HL-60 (cell line): ENCODE results near the gene B4GALT6.

Experiments
- DNase-seq, 2 experiments: peaks; one replicate each; pipeline ENCODE4 v3.0.0-alpha.2; 2010 to 2020; ENCODE audit warnings: low read depth in 1 of 2, low spot score in 1 of 2
- H3K27ac ChIP-seq: fragments of 250-450 bp; sonication (Bioruptor Pico); replicated peaks from 2 replicates; pipeline ENCODE4 v1.5.1; 2020; ENCODE audit warnings: mild to moderate bottlenecking, moderate library complexity
- H3K27me3 ChIP-seq: fragments of 250-450 bp; sonication (Bioruptor Pico); 2 replicates; pipeline ENCODE4 v1.5.1; 2021; ENCODE audit warnings: mild to moderate bottlenecking, moderate library complexity; ENCODE audit not compliant: insufficient read depth, poor library complexity, severe bottlenecking
- H3K4me3 ChIP-seq: replicated peaks from 2 replicates; pipeline ENCODE4 v1.5.1; 2011; ENCODE audit warnings: mild to moderate bottlenecking, control low read depth, low read length; ENCODE audit not compliant: insufficient read depth
- CTCF ChIP-seq: IDR thresholded peaks from one replicate; pipeline ENCODE4 v1.5.1; 2011; ENCODE audit warnings: low read length, control low read depth, inconsistent platforms; ENCODE audit not compliant: insufficient read depth
- GABPA ChIP-seq: IDR thresholded peaks from 2 replicates; pipeline ENCODE4 v1.6.1; 2012; ENCODE audit warnings: low read depth
- POLR2AphosphoS5 ChIP-seq: IDR thresholded peaks from 2 replicates; pipeline ENCODE4 v1.6.1; 2012; ENCODE audit warnings: low read depth
- REST ChIP-seq: IDR thresholded peaks from 2 replicates; pipeline ENCODE4 v1.6.1; 2012; ENCODE audit warnings: low read depth; ENCODE audit not compliant: insufficient replicate concordance
- SPI1 ChIP-seq: IDR thresholded peaks from 2 replicates; pipeline ENCODE4 v1.6.1; 2012; ENCODE audit warnings: low read depth, mild to moderate bottlenecking, borderline replicate concordance

B4GALT6 gene

GRCh38 chr18:31598021-31598805 lies 86.2 kb downstream of the B4GALT6 start:
- H3K27me3 ChIP-seq = no peaks in the 10 kb centered on the region
- DNase-seq = no peak
- no peak for TF ChIP-seq GABPA
- H3K4me3 ChIP-seq = no peak overlapping the region
- no peak overlapping the region for H3K27ac ChIP-seq

- peaks cover 3% of the 10 kb centered on the region for H3K27me3 ChIP-seq
- no peak for DNase-seq
- H3K27ac ChIP-seq = no peak overlapping the region
- no peak overlapping the region for H3K4me3 ChIP-seq
- TF ChIP-seq POLR2AphosphoS5 (no peak), GABPA (no peak), CTCF (no peak), REST (no peak), SPI1 (no peak)
Measured at GRCh38 chr18:31596081-31596872, 88.1 kb downstream of the B4GALT6 start.

GRCh38 chr18:31595121-31595771 lies 89.1 kb downstream of the B4GALT6 start:
- no peak for DNase-seq
- Histone ChIP-seq H3K27me3 (peaks cover 3% of the 10 kb centered on the region), H3K4me3 (no peak overlapping the region), H3K27ac (no peak overlapping the region)
- no peak for TF ChIP-seq GABPA
- no peak for TF ChIP-seq REST
- TF ChIP-seq SPI1 = no peak
- TF ChIP-seq CTCF = no peak
- TF ChIP-seq POLR2AphosphoS5 = no peak

- TF ChIP-seq REST = no peak
- no peak for TF ChIP-seq SPI1
- no peak for TF ChIP-seq POLR2AphosphoS5
- no peak for TF ChIP-seq GABPA
- no peak for TF ChIP-seq CTCF
- no peak for DNase-seq
- Histone ChIP-seq H3K4me3 (no peak overlapping the region), H3K27ac (no peak overlapping the region), H3K27me3 (peaks cover 3% of the 10 kb centered on the region)
Measured at GRCh38 chr18:31592506-31593157, 91.7 kb downstream of the B4GALT6 start.
